ENCODE results near the gene SLFN12L. TPM values are rescaled to one million over a fixed set of nuclear protein-coding genes. Genes with fewer than 3 reads are reported as not detected.
A peak's percentile ranks its signal among the peaks of the same experiment; 100 is the strongest.

SLFN12L gene
- total and polyA plus RNA-seq, 2 donors (not counting 1 experiment from before 2014, with no cell fraction given) = 0.43 to 3.8 TPM

GRCh38 chr17:35448899-35449227, 88.6 kb downstream of the SLFN12L start:
- Mint-ChIP-seq H3K4me3 (peak overlapping the region; percentile 93), H3K9me3 (ENCODE audit: insufficient read depth) (no peaks in the 10 kb centered on the region), H3K4me1 (peaks cover 25% of the 10 kb centered on the region), H3K27me3 (no peaks in the 10 kb centered on the region), H3K27ac (peak overlapping the region; percentile 87)
- Histone ChIP-seq H3K36me3 (replicated peaks in 1 of 2; ENCODE audit: control extremely low read depth in 1 of 2, control insufficient read depth in 1 of 2, extremely low read depth in 1 of 2, insufficient read depth in 2 of 2, low read length in 1 of 2) (no peaks in the 10 kb centered on the region), H3K27me3 (replicated peaks in 1 of 4; ENCODE audit: control extremely low read depth in 1 of 4, control insufficient read depth in 3 of 4, insufficient read depth in 4 of 4, low read length in 3 of 4) (no peaks in the 10 kb centered on the region), H2AFZ (ENCODE audit: insufficient read depth, low read depth, low read length, poor library complexity, severe bottlenecking) (peak overlapping the region; percentile 96), H3K9me3 (ENCODE audit: control extremely low read depth in 1 of 3, control insufficient read depth in 2 of 3, insufficient read depth in 1 of 3, low read length in 2 of 3) (no peaks in the 10 kb centered on the region), H3K4me2 (replicated peaks; ENCODE audit: low read depth, low read length, poor library complexity, severe bottlenecking) (peak overlapping the region; percentile 95), H3K4me1 (ENCODE audit: control insufficient read depth in 2 of 2, insufficient read depth in 2 of 2, low read length in 2 of 2) (peaks cover 14 to 26% of the 10 kb centered on the region in 2 donors), H4K20me1 (ENCODE audit: control insufficient read depth, insufficient read depth, low read length, poor library complexity, severe bottlenecking) (no peaks in the 10 kb centered on the region), H3K79me2 (ENCODE audit: control insufficient read depth, insufficient read depth, low read length) (no peaks in the 10 kb centered on the region), H3K4me3 (ENCODE audit: control extremely low read depth in 1 of 5, extremely low read depth in 1 of 5, insufficient read depth in 1 of 5, low read depth in 2 of 5, low read length in 4 of 5) (peak overlapping the region in 4 of 5 experiments; percentile 82 to 90 (median 84)), H3K9ac (ENCODE audit: low read length) (peak overlapping the region; percentile 86), H3K27ac (ENCODE audit: low read length in 2 of 2) (peak overlapping the region; percentile 79 to 84)
- no peak for DNase-seq
- ChIA-PET POLR2A (interaction anchor here (0.6 to 2.1 kb wide), 5 partner anchors 23 to 129 kb away, joined by 4 to 11 read pairs (median 5); partner anchors contain the start of genes PEX12 and SLFN11), CTCF (interaction anchor here (0.8 to 2.7 kb wide), 7 partner anchors 10 to 136 kb away, joined by 3 to 20 read pairs (median 5); no protein-coding TSS in a partner anchor)
- 12% methylated on average over 15 of the region's 16 CpGs for WGBS (ENCODE audit: insufficient coverage)
- TF ChIP-seq EZH2 (IDR thresholded peaks at IDR 0.05; ENCODE audit: borderline replicate concordance, insufficient read depth, low read depth, low read length, poor library complexity, severe bottlenecking) (no peak), CTCF (IDR thresholded peaks at IDR 0.05) (no peak)
- intact Hi-C loops (cut with micrococcal nuclease) = loop anchor here (1.0 to 5.0 kb wide), 6 partner anchors 11 to 207 kb away; partner anchors contain the start of genes SLFN11, SLFN12 and SLFN5
- no peak for ATAC-seq (ENCODE audit: low read depth)

GRCh38 chr17:35448214-35448898, 89.1 kb downstream of the SLFN12L start, which contains the start of gene SLFN13:
Gene SLFN13, minus strand, starts transcription at chr17:35448766. Its CDS starts 3,086 bp downstream, at chr17:35445680.
- DNase-seq (peak; percentile 87), ATAC-seq (ENCODE audit: low read depth) (peak; percentile 84)
- Histone ChIP-seq H3K27me3 (replicated peaks in 1 of 4; ENCODE audit: control extremely low read depth in 1 of 4, control insufficient read depth in 3 of 4, insufficient read depth in 4 of 4, low read length in 3 of 4) (no peaks in the 10 kb centered on the region), H3K4me3 (ENCODE audit: control extremely low read depth in 1 of 5, extremely low read depth in 1 of 5, insufficient read depth in 1 of 5, low read depth in 2 of 5, low read length in 4 of 5) (peak within 1 kb of the TSS; percentile 48 to 90 (median 83)), H2AFZ (ENCODE audit: insufficient read depth, low read depth, low read length, poor library complexity, severe bottlenecking) (peak within 1 kb of the TSS; percentile 96), H4K20me1 (ENCODE audit: control insufficient read depth, insufficient read depth, low read length, poor library complexity, severe bottlenecking) (no peaks in the 10 kb centered on the region), H3K9ac (ENCODE audit: low read length) (peak within 1 kb of the TSS; percentile 86), H3K4me1 (ENCODE audit: control insufficient read depth in 2 of 2, insufficient read depth in 2 of 2, low read length in 2 of 2) (peaks cover 14 to 26% of the 10 kb centered on the region in 2 donors), H3K27ac (ENCODE audit: low read length in 2 of 2) (peak within 1 kb of the TSS; percentile 79 to 84), H3K9me3 (ENCODE audit: control extremely low read depth in 1 of 3, control insufficient read depth in 2 of 3, insufficient read depth in 1 of 3, low read length in 2 of 3) (no peaks in the 10 kb centered on the region), H3K79me2 (ENCODE audit: control insufficient read depth, insufficient read depth, low read length) (no peaks in the 10 kb centered on the region), H3K36me3 (replicated peaks in 1 of 2; ENCODE audit: control extremely low read depth in 1 of 2, control insufficient read depth in 1 of 2, extremely low read depth in 1 of 2, insufficient read depth in 2 of 2, low read length in 1 of 2) (no peaks in the 10 kb centered on the region), H3K4me2 (replicated peaks; ENCODE audit: low read depth, low read length, poor library complexity, severe bottlenecking) (peak within 1 kb of the TSS; percentile 95)
- intact Hi-C loops (cut with micrococcal nuclease) = loop anchor here (1.0 to 5.0 kb wide), 6 partner anchors 12 to 206 kb away; partner anchors contain the start of genes SLFN11, SLFN12 and SLFN5
- H3K27ac Mint-ChIP-seq = peak within 1 kb of the TSS; percentile 87
- no peak for TF ChIP-seq EZH2 (IDR thresholded peaks at IDR 0.05; ENCODE audit: borderline replicate concordance, insufficient read depth, low read depth, low read length, poor library complexity, severe bottlenecking)
- TF ChIP-seq CTCF (IDR thresholded peaks at IDR 0.05) = no peak
- POLR2A ChIA-PET = interaction anchor here (0.6 to 2.1 kb wide), 6 partner anchors 14 to 130 kb away, joined by 3 to 11 read pairs (median 4); partner anchors contain the start of genes PEX12 and SLFN11
- no peaks in the 10 kb centered on the region for H3K9me3 Mint-ChIP-seq (ENCODE audit: insufficient read depth)
- peaks cover 25% of the 10 kb centered on the region for H3K4me1 Mint-ChIP-seq
- no peaks in the 10 kb centered on the region for H3K27me3 Mint-ChIP-seq
- under 1% methylated on average over 44 of the region's 44 CpGs for WGBS (ENCODE audit: insufficient coverage)
- H3K4me3 Mint-ChIP-seq = peak within 1 kb of the TSS; percentile 93
- CTCF ChIA-PET = interaction anchor here (0.6 to 2.7 kb wide), 10 partner anchors 11 to 137 kb away, joined by 3 to 20 read pairs (median 4); no protein-coding TSS in a partner anchor

Data from B cell (primary cell).